ENCODE data around the gene FBLN1. TPM values are rescaled to one million over a fixed set of nuclear protein-coding genes. Genes with fewer than 3 reads are reported as not detected.

Gene FBLN1
- total RNA-seq, 1 experiment from 2014 or later = 183 TPM

DNA sequence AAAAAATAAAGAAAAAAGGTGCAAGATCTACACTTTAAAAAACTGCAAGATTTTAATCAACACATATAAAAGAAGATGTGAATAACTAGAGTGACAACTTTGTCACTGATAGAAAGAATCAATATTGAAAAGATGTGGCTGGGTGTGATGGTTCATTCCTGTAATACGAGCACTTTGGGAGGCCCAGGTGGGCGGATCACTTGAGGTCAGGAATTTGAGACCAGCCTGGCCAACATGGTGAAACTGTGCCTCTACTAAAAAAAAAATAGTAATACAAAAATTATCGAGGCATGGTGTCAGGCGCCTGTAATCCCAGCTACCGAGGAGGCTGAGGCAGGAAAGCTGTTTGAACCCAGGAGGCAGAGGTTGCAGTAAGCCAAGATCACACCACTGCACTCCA, 21.0 kb upstream of the FBLN1 start:
- DNase-seq (ENCODE audit: low spot score) = no peak
- ChIA-PET CTCF (no interaction called here), POLR2A (no interaction called here)
- no peak for ATAC-seq
- Mint-ChIP-seq H3K27me3 (ENCODE audit: low read depth) (peaks cover 9% of the 10 kb centered on the region), H3K27ac (no peak overlapping the region), H3K9me3 (peaks cover 38% of the 10 kb centered on the region), H3K36me3 (peaks cover 21% of the 10 kb centered on the region), H3K4me1 (0 out of 2 replicates have a peak, but pooled peaks cover 3% of the 10 kb centered on the region), H3K4me3 (no peak overlapping the region)
- TF ChIP-seq ZNF219 (CRISPR knock-in tag; IDR thresholded peaks at IDR 0.05; ENCODE audit: borderline replicate concordance) (no peak), GRHL2 (CRISPR knock-in tag; IDR thresholded peaks at IDR 0.05; ENCODE audit: insufficient replicate concordance, severe bottlenecking) (no peak), OVOL2 (CRISPR knock-in tag; IDR thresholded peaks at IDR 0.05; ENCODE audit: borderline replicate concordance) (no peak), ZNF138 (CRISPR knock-in tag; conservative IDR thresholded peaks at IDR 0.05) (no peak), MYBL2 (CRISPR knock-in tag; IDR thresholded peaks at IDR 0.05) (no peak), JUN (CRISPR knock-in tag; IDR thresholded peaks at IDR 0.05) (no peak), GABPB1 (CRISPR knock-in tag; IDR thresholded peaks at IDR 0.05) (no peak), PRRX2 (CRISPR knock-in tag; IDR thresholded peaks at IDR 0.05) (no peak), NR2C2 (CRISPR knock-in tag; IDR thresholded peaks at IDR 0.05) (no peak), ZNF121 (CRISPR knock-in tag; IDR thresholded peaks at IDR 0.05) (no peak)
- TF ChIP-seq, protein P1, sequence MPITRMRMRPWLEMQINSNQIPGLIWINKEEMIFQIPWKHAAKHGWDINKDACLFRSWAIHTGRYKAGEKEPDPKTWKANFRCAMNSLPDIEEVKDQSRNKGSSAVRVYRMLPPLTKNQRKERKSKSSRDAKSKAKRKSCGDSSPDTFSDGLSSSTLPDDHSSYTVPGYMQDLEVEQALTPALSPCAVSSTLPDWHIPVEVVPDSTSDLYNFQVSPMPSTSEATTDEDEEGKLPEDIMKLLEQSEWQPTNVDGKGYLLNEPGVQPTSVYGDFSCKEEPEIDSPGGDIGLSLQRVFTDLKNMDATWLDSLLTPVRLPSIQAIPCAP (CRISPR knock-in tag; IDR thresholded peaks at IDR 0.05) = no peak
- TF ChIP-seq, protein P2, sequence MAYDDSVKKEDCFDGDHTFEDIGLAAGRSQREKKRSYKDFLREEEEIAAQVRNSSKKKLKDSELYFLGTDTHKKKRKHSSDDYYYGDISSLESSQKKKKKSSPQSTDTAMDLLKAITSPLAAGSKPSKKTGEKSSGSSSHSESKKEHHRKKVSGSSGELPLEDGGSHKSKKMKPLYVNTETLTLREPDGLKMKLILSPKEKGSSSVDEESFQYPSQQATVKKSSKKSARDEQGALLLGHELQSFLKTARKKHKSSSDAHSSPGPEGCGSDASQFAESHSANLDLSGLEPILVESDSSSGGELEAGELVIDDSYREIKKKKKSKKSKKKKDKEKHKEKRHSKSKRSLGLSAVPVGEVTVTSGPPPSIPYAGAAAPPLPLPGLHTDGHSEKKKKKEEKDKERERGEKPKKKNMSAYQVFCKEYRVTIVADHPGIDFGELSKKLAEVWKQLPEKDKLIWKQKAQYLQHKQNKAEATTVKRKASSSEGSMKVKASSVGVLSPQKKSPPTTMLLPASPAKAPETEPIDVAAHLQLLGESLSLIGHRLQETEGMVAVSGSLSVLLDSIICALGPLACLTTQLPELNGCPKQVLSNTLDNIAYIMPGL (CRISPR knock-in tag; IDR thresholded peaks at IDR 0.05) = no peak
- TF ChIP-seq, protein P3, sequence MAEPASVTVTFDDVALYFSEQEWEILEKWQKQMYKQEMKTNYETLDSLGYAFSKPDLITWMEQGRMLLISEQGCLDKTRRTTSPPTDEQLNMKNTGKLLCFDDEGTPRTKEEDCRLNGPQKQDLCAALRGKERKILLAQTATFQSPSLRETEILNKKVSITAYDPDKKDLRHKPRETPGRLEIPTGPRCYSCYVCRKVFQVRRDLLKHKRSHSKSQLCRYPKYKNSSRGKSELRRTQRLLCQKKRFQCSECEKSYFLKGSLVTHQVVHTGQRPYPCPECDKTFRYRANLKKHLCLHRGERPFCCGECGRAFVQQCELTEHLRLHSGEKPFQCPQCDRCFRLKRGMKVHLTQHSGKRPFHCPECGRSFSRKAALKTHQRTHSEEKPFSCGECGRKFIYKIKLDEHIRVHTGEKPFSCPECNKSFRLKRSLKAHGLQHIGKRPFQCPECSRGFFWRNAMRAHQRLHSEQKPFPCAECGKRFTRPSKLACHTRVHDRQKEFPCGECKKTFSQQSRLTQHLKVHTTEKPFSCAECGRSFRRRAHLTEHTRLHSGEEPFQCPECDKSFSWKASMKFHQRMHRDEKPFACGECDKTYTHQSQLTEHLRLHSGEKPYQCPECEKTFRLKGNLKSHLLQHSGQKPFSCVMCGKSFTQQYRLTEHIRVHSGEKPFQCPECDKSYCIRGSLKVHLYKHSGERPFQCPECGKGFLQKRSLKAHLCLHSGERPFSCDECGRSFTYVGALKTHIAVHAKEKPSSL (CRISPR knock-in tag; conservative IDR thresholded peaks at IDR 0.05) = no peak
- TF ChIP-seq, protein P4, sequence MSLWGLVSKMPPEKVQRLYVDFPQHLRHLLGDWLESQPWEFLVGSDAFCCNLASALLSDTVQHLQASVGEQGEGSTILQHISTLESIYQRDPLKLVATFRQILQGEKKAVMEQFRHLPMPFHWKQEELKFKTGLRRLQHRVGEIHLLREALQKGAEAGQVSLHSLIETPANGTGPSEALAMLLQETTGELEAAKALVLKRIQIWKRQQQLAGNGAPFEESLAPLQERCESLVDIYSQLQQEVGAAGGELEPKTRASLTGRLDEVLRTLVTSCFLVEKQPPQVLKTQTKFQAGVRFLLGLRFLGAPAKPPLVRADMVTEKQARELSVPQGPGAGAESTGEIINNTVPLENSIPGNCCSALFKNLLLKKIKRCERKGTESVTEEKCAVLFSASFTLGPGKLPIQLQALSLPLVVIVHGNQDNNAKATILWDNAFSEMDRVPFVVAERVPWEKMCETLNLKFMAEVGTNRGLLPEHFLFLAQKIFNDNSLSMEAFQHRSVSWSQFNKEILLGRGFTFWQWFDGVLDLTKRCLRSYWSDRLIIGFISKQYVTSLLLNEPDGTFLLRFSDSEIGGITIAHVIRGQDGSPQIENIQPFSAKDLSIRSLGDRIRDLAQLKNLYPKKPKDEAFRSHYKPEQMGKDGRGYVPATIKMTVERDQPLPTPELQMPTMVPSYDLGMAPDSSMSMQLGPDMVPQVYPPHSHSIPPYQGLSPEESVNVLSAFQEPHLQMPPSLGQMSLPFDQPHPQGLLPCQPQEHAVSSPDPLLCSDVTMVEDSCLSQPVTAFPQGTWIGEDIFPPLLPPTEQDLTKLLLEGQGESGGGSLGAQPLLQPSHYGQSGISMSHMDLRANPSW (CRISPR knock-in tag; conservative IDR thresholded peaks at IDR 0.05; ENCODE audit: low read depth) = no peak
- TF ChIP-seq, protein P5, sequence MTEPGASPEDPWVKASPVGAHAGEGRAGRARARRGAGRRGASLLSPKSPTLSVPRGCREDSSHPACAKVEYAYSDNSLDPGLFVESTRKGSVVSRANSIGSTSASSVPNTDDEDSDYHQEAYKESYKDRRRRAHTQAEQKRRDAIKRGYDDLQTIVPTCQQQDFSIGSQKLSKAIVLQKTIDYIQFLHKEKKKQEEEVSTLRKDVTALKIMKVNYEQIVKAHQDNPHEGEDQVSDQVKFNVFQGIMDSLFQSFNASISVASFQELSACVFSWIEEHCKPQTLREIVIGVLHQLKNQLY (CRISPR knock-in tag; IDR thresholded peaks at IDR 0.05) = no peak
- TF ChIP-seq, protein P6, sequence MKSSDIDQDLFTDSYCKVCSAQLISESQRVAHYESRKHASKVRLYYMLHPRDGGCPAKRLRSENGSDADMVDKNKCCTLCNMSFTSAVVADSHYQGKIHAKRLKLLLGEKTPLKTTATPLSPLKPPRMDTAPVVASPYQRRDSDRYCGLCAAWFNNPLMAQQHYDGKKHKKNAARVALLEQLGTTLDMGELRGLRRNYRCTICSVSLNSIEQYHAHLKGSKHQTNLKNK (CRISPR knock-in tag; IDR thresholded peaks at IDR 0.05) = no peak
- TF ChIP-seq, protein P7, sequence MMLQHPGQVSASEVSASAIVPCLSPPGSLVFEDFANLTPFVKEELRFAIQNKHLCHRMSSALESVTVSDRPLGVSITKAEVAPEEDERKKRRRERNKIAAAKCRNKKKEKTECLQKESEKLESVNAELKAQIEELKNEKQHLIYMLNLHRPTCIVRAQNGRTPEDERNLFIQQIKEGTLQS (CRISPR knock-in tag; conservative IDR thresholded peaks at IDR 0.05) = no peak
- TF ChIP-seq, protein P8, sequence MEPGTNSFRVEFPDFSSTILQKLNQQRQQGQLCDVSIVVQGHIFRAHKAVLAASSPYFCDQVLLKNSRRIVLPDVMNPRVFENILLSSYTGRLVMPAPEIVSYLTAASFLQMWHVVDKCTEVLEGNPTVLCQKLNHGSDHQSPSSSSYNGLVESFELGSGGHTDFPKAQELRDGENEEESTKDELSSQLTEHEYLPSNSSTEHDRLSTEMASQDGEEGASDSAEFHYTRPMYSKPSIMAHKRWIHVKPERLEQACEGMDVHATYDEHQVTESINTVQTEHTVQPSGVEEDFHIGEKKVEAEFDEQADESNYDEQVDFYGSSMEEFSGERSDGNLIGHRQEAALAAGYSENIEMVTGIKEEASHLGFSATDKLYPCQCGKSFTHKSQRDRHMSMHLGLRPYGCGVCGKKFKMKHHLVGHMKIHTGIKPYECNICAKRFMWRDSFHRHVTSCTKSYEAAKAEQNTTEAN (CRISPR knock-in tag; IDR thresholded peaks at IDR 0.05) = no peak
